Muscle layer of duodenum (tissue), 2 donors: ENCODE data around the gene ZNF264.
"Not testable (repeated sequence)": the region's sequence is repeated elsewhere in the genome, so short reads cannot be mapped to it uniquely, and the experiment has no call there.

ENCODE experiments used
- H3K27ac ChIP-seq: one replicate; pipeline ENCODE4 v1.7.0; 2013; ENCODE audit warnings: mild to moderate bottlenecking, low read length
- H3K27me3 ChIP-seq: one replicate; pipeline ENCODE4 v1.7.0; 2013; ENCODE audit warnings: low read depth, mild to moderate bottlenecking, control low read depth, low read length
- H3K36me3 ChIP-seq, 2 donors: one replicate each; pipeline ENCODE4 v1.7.0; 2013; ENCODE audit warnings: low read length in 2 of 2, control low read depth in 1 of 2, mild to moderate bottlenecking in 1 of 2; ENCODE audit not compliant: insufficient read depth in 2 of 2, control insufficient read depth in 1 of 2
- H3K4me1 ChIP-seq, 2 donors: one replicate each; pipeline ENCODE4 v1.7.0; 2013; ENCODE audit warnings: low read length in 2 of 2, mild to moderate bottlenecking in 2 of 2, control low read depth in 1 of 2, moderate library complexity in 1 of 2; ENCODE audit not compliant: insufficient read depth in 2 of 2, control insufficient read depth in 1 of 2
- H3K4me3 ChIP-seq, 2 donors: one replicate each; pipeline ENCODE4 v1.7.0; 2013; ENCODE audit warnings: low read length in 2 of 2, low read depth in 1 of 2, mild to moderate bottlenecking in 1 of 2
- H3K9me3 ChIP-seq, 2 donors: one replicate each; pipeline ENCODE4 v1.7.0; 2013; ENCODE audit warnings: low read length in 2 of 2, control low read depth in 1 of 2, mild to moderate bottlenecking in 1 of 2; ENCODE audit not compliant: control insufficient read depth in 1 of 2
- donor health status: healthy.

Gene ZNF264

GRCh38 chr19:57191141-57192076, at the start of gene ZNF264:
TSS of gene ZNF264 (plus strand) at chr19:57191500. CDS start at chr19:57191914, 414 bp downstream.
- Histone ChIP-seq H3K36me3 (peaks cover 28 to 34% of the 10 kb centered on the region in 2 donors), H3K27ac (peak within 1 kb of the TSS; percentile 78)

DNA sequence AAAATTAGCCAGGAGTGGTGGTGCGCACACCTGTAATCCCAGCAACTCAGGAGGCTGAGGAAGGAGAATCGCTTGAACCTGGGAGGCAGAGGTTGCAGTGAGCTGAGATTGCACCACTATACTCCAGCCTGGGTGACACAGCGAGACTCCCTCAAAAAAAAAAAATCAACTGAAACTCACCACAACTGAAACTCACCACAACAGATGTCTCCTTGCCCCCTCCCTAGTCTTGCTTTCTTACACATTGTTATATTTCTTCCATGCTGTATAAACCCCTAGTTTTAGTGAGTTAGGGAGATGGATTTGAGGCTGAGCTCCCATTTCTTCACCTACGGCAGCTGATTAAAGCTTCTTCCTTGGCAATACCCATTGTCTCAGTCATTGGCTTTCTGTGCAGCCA, 49.6 kb upstream of the ZNF264 start:
- no peaks in the 10 kb centered on the region for H3K36me3 ChIP-seq
- H3K27ac ChIP-seq = no peak overlapping the region
- H3K4me3 ChIP-seq = no peak overlapping the region
- no peaks in the 10 kb centered on the region for H3K27me3 ChIP-seq
- no peaks in the 10 kb centered on the region for H3K4me1 ChIP-seq
- no peaks in the 10 kb centered on the region for H3K9me3 ChIP-seq

More at GRCh38 chr19:57191141-57192076, at the start of gene ZNF264:
- no peaks in the 10 kb centered on the region for H3K27me3 ChIP-seq
- peaks cover 8 to 20% of the 10 kb centered on the region in 2 donors for H3K4me1 ChIP-seq
- H3K4me3 ChIP-seq = peak within 1 kb of the TSS; percentile 97 to 99
- H3K9me3 ChIP-seq = no peaks in the 10 kb centered on the region

DNA sequence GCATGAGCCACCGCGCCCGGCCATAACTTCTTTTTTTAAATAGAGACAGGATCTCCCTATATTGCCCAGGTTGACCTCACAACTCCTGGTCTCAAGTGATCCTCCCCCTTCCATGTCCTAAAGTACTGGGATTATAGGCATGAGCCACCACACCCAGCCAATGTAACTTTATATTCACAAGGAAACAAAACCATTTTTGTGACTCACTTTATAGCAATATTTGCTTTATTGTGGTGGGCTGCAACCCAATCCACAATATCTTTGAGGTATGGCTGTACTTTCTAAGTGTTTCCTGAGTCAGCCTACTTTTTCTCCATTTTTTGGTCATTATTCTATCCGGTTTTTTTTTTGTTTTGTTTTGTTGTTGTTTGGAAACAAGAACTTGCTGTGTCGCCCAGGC, 38.4 kb upstream of the ZNF264 start:
- no peaks in the 10 kb centered on the region for H3K36me3 ChIP-seq
- no peak overlapping the region for H3K4me3 ChIP-seq
- peaks cover 0 to 3% of the 10 kb centered on the region in 2 donors for H3K9me3 ChIP-seq
- H3K4me1 ChIP-seq = no peaks in the 10 kb centered on the region
- H3K27me3 ChIP-seq = no peaks in the 10 kb centered on the region
- no peak overlapping the region for H3K27ac ChIP-seq

GRCh38 chr19:57161985-57162539, 29.2 kb upstream of the ZNF264 start:
- H3K36me3 ChIP-seq = no peaks in the 10 kb centered on the region
- peaks cover 0 to 5% of the 10 kb centered on the region in 2 donors for H3K9me3 ChIP-seq
- no peak overlapping the region for H3K27ac ChIP-seq
- no peaks in the 10 kb centered on the region for H3K4me1 ChIP-seq
- H3K4me3 ChIP-seq = no peak overlapping the region
- H3K27me3 ChIP-seq = no peaks in the 10 kb centered on the region

DNA sequence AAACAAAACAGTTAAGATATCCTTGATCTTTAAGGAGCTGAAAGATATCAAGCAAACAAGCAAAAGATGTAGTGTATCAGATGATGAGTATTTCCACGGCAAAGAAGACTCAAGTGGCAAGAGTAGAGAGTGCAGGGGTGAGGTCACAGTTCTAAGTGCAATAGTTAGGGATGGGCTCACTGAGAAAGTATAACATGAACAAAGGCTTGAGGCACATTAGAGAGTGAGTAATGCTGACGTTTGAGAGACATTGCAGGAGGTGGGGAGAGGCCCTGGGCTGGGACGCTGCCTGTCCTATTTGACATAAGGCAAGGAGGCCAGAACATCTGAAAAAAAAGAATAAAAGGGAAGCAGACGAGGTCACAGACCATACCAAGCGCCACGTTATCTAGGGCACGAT, 25.5 kb upstream of the ZNF264 start:
- no peak overlapping the region for H3K4me3 ChIP-seq
- H3K9me3 ChIP-seq = no peaks in the 10 kb centered on the region
- no peaks in the 10 kb centered on the region for H3K36me3 ChIP-seq
- H3K4me1 ChIP-seq = no peaks in the 10 kb centered on the region
- no peak overlapping the region for H3K27ac ChIP-seq
- H3K27me3 ChIP-seq = no peaks in the 10 kb centered on the region

- H3K9me3 ChIP-seq = no peaks in the 10 kb centered on the region
- no peaks in the 10 kb centered on the region for H3K4me1 ChIP-seq
- no peak within 1 kb of the TSS for H3K4me3 ChIP-seq
- no peak within 1 kb of the TSS for H3K27ac ChIP-seq
- no peaks in the 10 kb centered on the region for H3K27me3 ChIP-seq
- H3K36me3 ChIP-seq = no peaks in the 10 kb centered on the region
Observed at GRCh38 chr19:57167385-57167784, 23.9 kb upstream of the ZNF264 start, which contains the start of gene DUXA. TSS of gene DUXA (minus strand) at chr19:57167485. CDS start at chr19:57167443, 42 bp downstream.

GRCh38 chr19:57171551-57172081, 19.7 kb upstream of the ZNF264 start:
- peak overlapping the region; percentile 46 to 48 for H3K4me3 ChIP-seq
- H3K4me1 ChIP-seq = no peaks in the 10 kb centered on the region
- no peak overlapping the region for H3K27ac ChIP-seq

DNA sequence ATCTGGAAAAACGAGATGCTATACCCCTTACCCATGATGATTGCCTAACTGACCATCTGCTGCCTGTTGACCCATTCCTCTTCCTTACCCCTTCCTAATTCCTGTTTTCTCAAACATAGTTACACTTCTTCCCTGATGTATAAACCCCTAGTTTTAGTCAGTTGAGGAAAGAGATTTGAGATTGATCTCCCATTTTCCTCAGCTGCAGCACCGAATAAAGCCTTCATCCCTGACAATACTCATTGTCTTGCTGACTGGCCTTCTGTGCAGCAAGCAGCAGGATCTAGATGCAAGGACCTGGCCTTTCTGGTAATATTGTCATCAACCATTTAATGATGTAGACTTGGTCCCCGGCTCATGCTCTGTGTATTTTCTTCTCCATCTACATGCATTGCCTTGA, 999 bp upstream of the ZNF264 start:
- H3K9me3 ChIP-seq = no peaks in the 10 kb centered on the region
- peaks cover 8 to 20% of the 10 kb centered on the region in 2 donors for H3K4me1 ChIP-seq
- H3K36me3 ChIP-seq = peaks cover 20 to 23% of the 10 kb centered on the region in 2 donors
- H3K27ac ChIP-seq = no peak overlapping the region
- H3K4me3 ChIP-seq = peak overlapping the region; percentile 97 to 99
- no peaks in the 10 kb centered on the region for H3K27me3 ChIP-seq

More at GRCh38 chr19:57171551-57172081, 19.7 kb upstream of the ZNF264 start:
- H3K9me3 ChIP-seq = no peaks in the 10 kb centered on the region
- no peaks in the 10 kb centered on the region for H3K27me3 ChIP-seq
- H3K36me3 ChIP-seq = no peaks in the 10 kb centered on the region

GRCh38 chr19:57192077-57192420, 749 bp downstream of the ZNF264 start:
- H3K36me3 ChIP-seq = peaks cover 28 to 40% of the 10 kb centered on the region in 2 donors
- H3K27ac ChIP-seq = peak overlapping the region; percentile 78

DNA sequence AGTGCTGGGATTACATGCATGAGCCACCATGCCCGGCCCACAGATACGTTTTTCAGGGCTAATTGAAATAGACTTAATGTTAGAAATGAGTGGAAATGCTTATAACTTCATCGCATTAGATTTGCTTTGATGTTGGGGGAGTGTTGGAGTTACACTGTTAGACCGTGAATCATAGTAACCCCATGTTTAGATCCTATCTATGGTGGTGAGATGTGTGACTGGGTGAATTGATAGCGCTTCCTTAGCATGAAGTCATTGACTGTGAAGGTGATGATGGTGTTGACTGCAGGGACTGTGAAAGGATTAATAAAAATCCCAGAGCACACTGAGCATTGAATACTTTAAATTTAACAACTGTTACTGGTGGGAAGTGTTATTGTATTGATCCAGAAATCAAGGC, 1.7 kb downstream of the ZNF264 start:
- no peaks in the 10 kb centered on the region for H3K27me3 ChIP-seq
- peaks cover 28 to 49% of the 10 kb centered on the region in 2 donors for H3K36me3 ChIP-seq
- peak overlapping the region; percentile 97 to 99 for H3K4me3 ChIP-seq
- peaks cover 8 to 20% of the 10 kb centered on the region in 2 donors for H3K4me1 ChIP-seq
- H3K9me3 ChIP-seq = no peaks in the 10 kb centered on the region
- H3K27ac ChIP-seq = no peak overlapping the region

More at GRCh38 chr19:57192077-57192420, 749 bp downstream of the ZNF264 start:
- Histone ChIP-seq H3K9me3 (no peaks in the 10 kb centered on the region), H3K4me1 (peaks cover 8 to 20% of the 10 kb centered on the region in 2 donors), H3K27me3 (no peaks in the 10 kb centered on the region), H3K4me3 (peak overlapping the region; percentile 97 to 99)

- not testable (repeated sequence) for H3K4me3 ChIP-seq, H3K9me3 ChIP-seq, H3K27me3 ChIP-seq, H3K4me1 ChIP-seq, H3K27ac ChIP-seq
- H3K36me3 ChIP-seq = peaks cover 31 to 82% of the 10 kb centered on the region in 2 donors
Observed at GRCh38 chr19:57197874-57198273, 6.6 kb downstream of the ZNF264 start.
